HAP-1 (cell line): ENCODE results near the gene CFAP70.
"Not testable (repeated sequence)": the region's sequence is repeated elsewhere in the genome, so short reads cannot be mapped to it uniquely, and the experiment has no call there.

Experiments used
- DNase-seq, 2 experiments: peaks; one replicate each; pipeline ENCODE4 v3.0.0-alpha.2; 2016 to 2020; ENCODE audit warnings: low spot score in 2 of 2
- H3K27me3 ChIP-seq: fragments of 250-450 bp; sonication (Bioruptor Pico); 2 replicates; pipeline ENCODE4 v1.5.1; 2020; ENCODE audit warnings: low read depth, mild to moderate bottlenecking, moderate library complexity
- H3K36me3 ChIP-seq: fragments of 250-450 bp; sonication (Bioruptor Pico); replicated peaks from 2 replicates; pipeline ENCODE4 v1.5.1; 2020; ENCODE audit warnings: mild to moderate bottlenecking
- H3K4me1 ChIP-seq: fragments of 250-450 bp; sonication (Bioruptor Pico); 2 replicates; pipeline ENCODE4 v1.5.1; 2020; ENCODE audit warnings: mild to moderate bottlenecking
- H3K4me3 ChIP-seq: fragments of 250-450 bp; sonication (Bioruptor Pico); 2 replicates; pipeline ENCODE4 v1.5.1; 2020; ENCODE audit warnings: mild to moderate bottlenecking, moderate library complexity
- H3K9me3 ChIP-seq: fragments of 250-450 bp; sonication (Bioruptor Pico); 2 replicates; pipeline ENCODE4 v1.5.1; 2020; ENCODE audit warnings: mild to moderate bottlenecking, moderate library complexity
- in situ Hi-C: fragments of 300-500 bp; cut with MboI; formaldehyde crosslinking; loops from 3 replicates; pipeline ENCODE4 v1.14.3; 2020; ENCODE audit warnings: low sequenced_read_pairs, inconsistent platforms, mixed read lengths

CFAP70 gene

GRCh38 chr10:73358331-73359279 is at the start of gene CFAP70:
Gene CFAP70, minus strand, starts transcription at chr10:73358864. Its CDS starts 4,068 bp downstream, at chr10:73354796.
- Histone ChIP-seq H3K27me3 (no peaks in the 10 kb centered on the region), H3K36me3 (no peaks in the 10 kb centered on the region), H3K9me3 (no peaks in the 10 kb centered on the region), H3K4me1 (peaks cover 7% of the 10 kb centered on the region; the same call in 1 of the 2 replicates), H3K4me3 (peak within 1 kb of the TSS; percentile 63)
- peak; percentile 95 to 96 for DNase-seq
- in situ Hi-C loops: no loop called here

GRCh38 chr10:73408061-73408460 is 49.4 kb upstream of the CFAP70 start:
- Histone ChIP-seq H3K4me3 (no peak overlapping the region), H3K9me3 (no peaks in the 10 kb centered on the region), H3K36me3 (no peaks in the 10 kb centered on the region; the same call in 1 of the 2 replicates), H3K27me3 (no peaks in the 10 kb centered on the region), H3K4me1 (no peaks in the 10 kb centered on the region)
- no peak for DNase-seq
- in situ Hi-C loops: no loop called here

GRCh38 chr10:73407495-73407894 is 48.8 kb upstream of the CFAP70 start:
- in situ Hi-C loops: no loop called here
- Histone ChIP-seq H3K36me3 (no peaks in the 10 kb centered on the region; the same call in 1 of the 2 replicates), H3K27me3 (no peaks in the 10 kb centered on the region), H3K9me3 (no peaks in the 10 kb centered on the region), H3K4me3 (no peak overlapping the region), H3K4me1 (no peaks in the 10 kb centered on the region)
- DNase-seq: no peak

GRCh38 chr10:73406846-73407245 is 48.2 kb upstream of the CFAP70 start:
- no peak overlapping the region for H3K4me3 ChIP-seq
- no peak for DNase-seq
- in situ Hi-C loops: no loop called here
- H3K36me3 ChIP-seq: no peaks in the 10 kb centered on the region; the same call in 1 of the 2 replicates
- no peaks in the 10 kb centered on the region for H3K4me1 ChIP-seq
- H3K9me3 ChIP-seq: no peaks in the 10 kb centered on the region
- no peaks in the 10 kb centered on the region for H3K27me3 ChIP-seq

- Histone ChIP-seq H3K4me3 (no peak overlapping the region), H3K27me3 (no peaks in the 10 kb centered on the region), H3K9me3 (no peaks in the 10 kb centered on the region), H3K36me3 (no peaks in the 10 kb centered on the region; the same call in 1 of the 2 replicates), H3K4me1 (no peaks in the 10 kb centered on the region)
- no peak for DNase-seq
- in situ Hi-C loops: no loop called here
These were observed 46.9 kb upstream of the CFAP70 start for GRCh38 chr10:73405556-73405955.

- DNase-seq: no peak
- in situ Hi-C loops: no loop called here
These were observed 46.0 kb upstream of the CFAP70 start for GRCh38 chr10:73404690-73405089.

GRCh38 chr10:73401636-73402035 is 43.0 kb upstream of the CFAP70 start:
- in situ Hi-C loops: no loop called here
- Histone ChIP-seq H3K27me3 (no peaks in the 10 kb centered on the region), H3K9me3 (no peaks in the 10 kb centered on the region), H3K36me3 (peaks cover 4% of the 10 kb centered on the region), H3K4me3 (no peak overlapping the region), H3K4me1 (no peaks in the 10 kb centered on the region)
- DNase-seq: no peak

More at GRCh38 chr10:73404690-73405089, 46.0 kb upstream of the CFAP70 start:
- Histone ChIP-seq H3K4me1 (no peaks in the 10 kb centered on the region), H3K27me3 (no peaks in the 10 kb centered on the region), H3K4me3 (no peak overlapping the region), H3K9me3 (no peaks in the 10 kb centered on the region), H3K36me3 (no peaks in the 10 kb centered on the region; the same call in 1 of the 2 replicates)

GRCh38 chr10:73399063-73399462 is 40.4 kb upstream of the CFAP70 start:
- H3K36me3 ChIP-seq: peaks cover 29% of the 10 kb centered on the region
- in situ Hi-C loops: no loop called here
- no peaks in the 10 kb centered on the region for H3K27me3 ChIP-seq
- no peak overlapping the region for H3K4me3 ChIP-seq
- no peaks in the 10 kb centered on the region for H3K9me3 ChIP-seq
- no peaks in the 10 kb centered on the region for H3K4me1 ChIP-seq
- no peak for DNase-seq

GRCh38 chr10:73398024-73398423 is 39.4 kb upstream of the CFAP70 start:
- H3K36me3 ChIP-seq: peaks cover 29% of the 10 kb centered on the region
- H3K9me3 ChIP-seq: no peaks in the 10 kb centered on the region
- no peaks in the 10 kb centered on the region for H3K27me3 ChIP-seq
- H3K4me3 ChIP-seq: no peak overlapping the region
- no peaks in the 10 kb centered on the region for H3K4me1 ChIP-seq
- in situ Hi-C loops: no loop called here
- DNase-seq: no peak

- H3K4me1 ChIP-seq, H3K27me3 ChIP-seq, H3K4me3 ChIP-seq, H3K9me3 ChIP-seq, DNase-seq, in situ Hi-C loops: not testable (repeated sequence)
- H3K36me3 ChIP-seq: peaks cover 41% of the 10 kb centered on the region
These were observed 35.7 kb upstream of the CFAP70 start for GRCh38 chr10:73394325-73394724.

GRCh38 chr10:73388228-73388627 is 29.6 kb upstream of the CFAP70 start:
- Histone ChIP-seq H3K9me3 (no peaks in the 10 kb centered on the region), H3K36me3 (peaks cover 51% of the 10 kb centered on the region), H3K4me3 (no peak overlapping the region), H3K4me1 (no peaks in the 10 kb centered on the region; the same call in 1 of the 2 replicates), H3K27me3 (no peaks in the 10 kb centered on the region)
- in situ Hi-C loops: no loop called here
- no peak for DNase-seq

GRCh38 chr10:73386583-73386982 is 27.9 kb upstream of the CFAP70 start:
- Histone ChIP-seq H3K27me3 (no peaks in the 10 kb centered on the region), H3K9me3 (no peaks in the 10 kb centered on the region), H3K4me3 (no peak overlapping the region), H3K4me1 (no peaks in the 10 kb centered on the region; the same call in 1 of the 2 replicates), H3K36me3 (peaks cover 61% of the 10 kb centered on the region)
- no peak for DNase-seq
- in situ Hi-C loops: no loop called here

GRCh38 chr10:73379064-73379748 is 20.5 kb upstream of the CFAP70 start:
- in situ Hi-C loops: no loop called here
- Histone ChIP-seq H3K36me3 (peaks cover 64% of the 10 kb centered on the region), H3K4me3 (no peak overlapping the region), H3K9me3 (no peaks in the 10 kb centered on the region), H3K27me3 (no peaks in the 10 kb centered on the region), H3K4me1 (no peaks in the 10 kb centered on the region)
- DNase-seq: no peak

GRCh38 chr10:73376679-73377078 is 18.0 kb upstream of the CFAP70 start:
- peaks cover 46% of the 10 kb centered on the region for H3K36me3 ChIP-seq
- DNase-seq: no peak
- no peaks in the 10 kb centered on the region for H3K9me3 ChIP-seq
- no peak overlapping the region for H3K4me3 ChIP-seq
- H3K4me1 ChIP-seq: no peaks in the 10 kb centered on the region
- in situ Hi-C loops: no loop called here
- no peaks in the 10 kb centered on the region for H3K27me3 ChIP-seq
